ENCODE data around the gene XDH.

DNA sequence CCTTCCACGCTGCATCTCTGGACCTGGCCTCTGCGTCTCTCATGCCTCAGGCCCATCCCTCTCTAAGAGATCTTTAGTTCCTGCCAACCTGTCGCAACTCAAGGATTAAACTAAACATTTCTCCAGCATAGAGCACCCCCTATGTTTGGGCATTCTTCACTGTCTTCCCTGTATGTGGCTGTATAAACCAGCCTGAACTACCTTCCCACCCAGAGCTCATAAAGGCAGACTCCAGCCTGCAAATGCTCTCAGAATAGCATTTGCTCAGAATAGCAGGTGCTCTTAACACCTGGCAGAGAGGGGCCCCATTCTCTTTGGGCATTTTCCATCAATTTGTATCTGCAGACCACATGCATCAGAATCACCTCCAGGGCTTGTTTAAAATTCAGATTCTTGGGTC lies 97.1 kb downstream of the XDH start:
- TF ChIP-seq, protein P1, sequence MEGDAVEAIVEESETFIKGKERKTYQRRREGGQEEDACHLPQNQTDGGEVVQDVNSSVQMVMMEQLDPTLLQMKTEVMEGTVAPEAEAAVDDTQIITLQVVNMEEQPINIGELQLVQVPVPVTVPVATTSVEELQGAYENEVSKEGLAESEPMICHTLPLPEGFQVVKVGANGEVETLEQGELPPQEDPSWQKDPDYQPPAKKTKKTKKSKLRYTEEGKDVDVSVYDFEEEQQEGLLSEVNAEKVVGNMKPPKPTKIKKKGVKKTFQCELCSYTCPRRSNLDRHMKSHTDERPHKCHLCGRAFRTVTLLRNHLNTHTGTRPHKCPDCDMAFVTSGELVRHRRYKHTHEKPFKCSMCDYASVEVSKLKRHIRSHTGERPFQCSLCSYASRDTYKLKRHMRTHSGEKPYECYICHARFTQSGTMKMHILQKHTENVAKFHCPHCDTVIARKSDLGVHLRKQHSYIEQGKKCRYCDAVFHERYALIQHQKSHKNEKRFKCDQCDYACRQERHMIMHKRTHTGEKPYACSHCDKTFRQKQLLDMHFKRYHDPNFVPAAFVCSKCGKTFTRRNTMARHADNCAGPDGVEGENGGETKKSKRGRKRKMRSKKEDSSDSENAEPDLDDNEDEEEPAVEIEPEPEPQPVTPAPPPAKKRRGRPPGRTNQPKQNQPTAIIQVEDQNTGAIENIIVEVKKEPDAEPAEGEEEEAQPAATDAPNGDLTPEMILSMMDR (IDR thresholded peaks at IDR 0.05) = no peak
- TF ChIP-seq POLR2AphosphoS5 (IDR thresholded peaks at IDR 0.05; ENCODE audit: insufficient read depth in 1 of 2, low read depth in 1 of 2) (no peak), POLR2A (IDR thresholded peaks at IDR 0.05) (no peak)
